Measurements from ENCODE around the gene NLGN2.

Gene NLGN2

DNA sequence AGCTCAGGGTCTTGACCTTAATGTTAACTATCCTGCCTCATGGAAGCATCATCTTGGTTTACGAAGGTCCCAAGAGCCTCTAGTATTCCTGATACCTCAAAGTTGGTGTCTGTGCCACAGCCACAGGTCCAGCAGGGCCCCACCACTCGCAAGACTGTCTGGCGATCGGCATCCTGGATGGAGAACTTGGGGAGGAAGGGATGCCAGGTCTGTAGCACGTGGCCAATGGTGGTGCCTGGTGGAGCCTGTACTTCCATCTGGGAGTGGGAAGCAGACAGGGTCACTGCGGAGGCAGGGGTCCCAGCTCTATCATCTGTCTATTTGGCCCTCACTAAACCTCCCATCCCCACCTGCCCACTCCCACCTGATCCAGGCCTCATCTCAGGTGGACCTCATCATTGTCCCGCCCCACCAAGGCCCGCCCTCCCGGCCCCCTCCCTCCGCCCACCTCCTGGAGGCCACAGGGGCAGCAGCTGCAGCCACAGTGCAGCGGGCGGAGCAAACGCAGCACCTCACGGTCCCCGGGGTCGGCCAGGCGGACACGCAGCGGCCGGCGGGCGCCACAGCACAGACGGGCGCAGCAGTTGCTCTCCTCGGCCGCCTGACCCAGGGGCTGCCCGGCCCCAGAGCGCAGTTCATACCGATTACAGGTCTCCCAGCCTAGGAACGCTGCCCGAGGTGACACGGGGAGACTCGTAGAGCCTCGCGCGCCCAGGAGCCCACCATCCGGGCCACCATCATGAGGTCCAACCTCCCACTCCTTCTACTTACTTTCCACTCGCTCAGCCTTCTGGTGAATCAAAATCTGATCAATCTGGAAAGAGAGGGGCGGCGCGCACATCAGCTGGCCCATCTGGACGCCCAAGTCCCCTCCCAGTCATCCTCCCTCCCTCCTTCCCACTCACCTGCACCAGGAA lies 14.7 kb upstream of the NLGN2 start:
- no peak for DNase-seq

DNA sequence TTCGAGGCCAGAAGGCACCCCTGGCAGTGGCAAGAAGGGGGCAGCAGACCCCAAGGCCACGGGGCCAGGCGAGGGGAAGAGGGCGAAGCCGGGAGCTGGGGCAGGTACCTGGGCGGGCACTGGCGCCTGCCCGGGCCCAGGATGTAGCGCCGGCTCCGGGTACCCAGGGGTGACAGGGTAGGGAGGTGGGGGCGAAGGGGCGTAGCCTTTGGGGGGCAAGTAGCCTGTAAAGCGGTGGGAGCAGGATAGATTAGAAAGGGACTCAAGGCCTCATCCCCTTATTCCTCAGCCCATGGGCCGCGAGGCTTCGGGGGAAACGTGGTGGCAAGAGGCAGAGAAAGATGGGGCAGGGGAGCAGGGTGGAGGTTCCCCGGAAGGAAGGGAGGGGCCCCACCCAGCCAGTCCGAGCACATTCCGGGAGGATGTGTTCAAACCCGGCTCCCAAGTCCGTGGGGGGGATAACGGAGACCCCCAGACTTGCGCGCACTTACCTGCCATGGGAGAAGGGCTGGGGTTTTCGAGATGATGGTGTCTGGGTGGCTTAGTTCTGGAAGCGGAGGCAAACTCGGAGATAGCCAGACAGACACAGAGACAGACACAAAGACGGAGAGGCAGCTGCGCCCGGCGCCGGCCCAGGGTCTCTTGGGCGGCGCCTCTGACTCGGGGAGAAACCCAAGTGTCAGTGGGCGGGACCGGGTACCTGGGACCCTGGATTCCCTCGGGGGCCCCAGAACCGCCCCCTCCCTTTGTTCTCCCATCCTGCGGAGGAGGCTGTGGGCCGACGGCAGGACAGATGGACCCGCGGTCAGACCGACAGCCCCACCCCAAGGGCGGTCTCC lies 13.8 kb upstream of the NLGN2 start:
- DNase-seq, result peak; percentile 68

DNA sequence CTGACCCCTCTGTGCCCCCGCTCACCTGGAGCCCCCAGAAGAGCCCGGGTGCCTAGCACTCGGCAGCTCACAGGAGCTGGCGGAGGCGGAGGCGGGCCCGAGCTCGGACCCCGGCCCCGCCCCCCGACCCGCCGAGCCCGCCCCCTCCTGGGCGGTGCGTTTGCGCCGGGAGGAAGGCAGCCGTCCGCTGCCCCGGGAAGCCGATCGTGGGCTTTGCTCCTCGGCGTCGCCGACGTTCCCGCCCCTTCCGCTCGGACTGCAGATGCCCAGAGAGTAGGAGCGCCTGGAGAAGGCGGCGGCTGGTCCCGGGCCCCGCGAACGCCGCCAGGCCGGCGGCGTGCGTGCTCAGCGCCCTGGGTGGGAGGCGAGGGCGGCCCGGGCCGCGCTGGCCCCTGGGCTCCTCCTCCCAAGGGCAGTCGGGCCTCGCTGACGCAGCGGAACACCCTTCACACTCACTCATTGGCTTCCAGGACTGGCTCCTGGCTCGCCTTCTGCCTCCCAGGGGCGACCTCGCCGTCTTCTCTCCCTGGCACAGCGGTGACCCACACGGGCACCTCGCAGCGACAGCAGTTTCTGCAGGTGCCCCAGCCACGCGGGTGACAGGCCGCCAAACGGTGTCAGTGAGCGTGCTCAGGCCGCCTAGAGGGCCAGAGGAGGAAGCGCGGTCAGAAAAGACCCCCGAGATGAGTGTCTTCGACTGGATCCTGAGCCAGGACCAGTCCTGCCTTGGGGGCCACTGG lies 13.0 kb upstream of the NLGN2 start, which contains the start of gene PLSCR3:
Gene PLSCR3 (minus strand): TSS at position 74 of the 740 bp plus-strand sequence. CDS start 415 bp downstream, outside the sequence.
- DNase-seq, result peak; percentile 81

DNA sequence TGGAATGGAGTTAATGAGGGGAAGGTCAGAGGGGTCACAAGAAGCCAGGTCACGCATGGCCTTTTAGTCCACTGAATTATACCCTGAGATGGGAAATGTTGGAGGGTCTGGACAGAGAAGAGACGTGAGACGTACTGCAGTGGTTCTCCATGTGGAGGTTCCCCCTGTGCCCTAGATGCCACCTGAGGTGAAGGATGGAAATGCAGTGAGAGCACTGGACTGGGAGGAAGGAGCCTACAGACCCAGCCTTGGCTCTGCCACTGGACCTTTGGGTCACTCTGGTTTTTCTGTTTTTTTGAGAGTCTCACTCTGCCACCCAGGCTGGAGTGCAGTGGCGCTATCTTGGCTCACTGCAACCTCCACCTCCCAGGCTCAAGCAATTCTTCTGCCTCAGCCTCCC lies 11.5 kb upstream of the NLGN2 start:
- no peak for DNase-seq

DNA sequence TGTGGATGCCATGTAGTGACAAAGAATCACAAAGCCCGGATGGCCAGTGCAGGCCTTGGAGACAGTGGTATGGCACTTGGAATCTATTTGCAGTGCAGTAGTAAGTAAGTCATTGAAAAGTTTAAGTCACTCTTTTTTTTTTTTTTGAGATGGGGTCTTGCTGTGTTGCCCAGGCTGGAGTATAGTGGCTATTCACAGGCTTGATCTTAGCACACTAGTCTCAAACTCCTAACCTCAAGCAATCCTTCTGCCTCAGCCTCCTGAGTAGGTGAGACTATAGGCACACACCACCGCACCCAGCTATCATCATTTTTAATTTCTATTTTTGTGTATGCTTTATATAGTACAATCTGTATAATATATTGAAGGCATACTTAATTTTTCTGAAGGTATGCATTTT lies 9.0 kb upstream of the NLGN2 start:
- no peak for DNase-seq

DNA sequence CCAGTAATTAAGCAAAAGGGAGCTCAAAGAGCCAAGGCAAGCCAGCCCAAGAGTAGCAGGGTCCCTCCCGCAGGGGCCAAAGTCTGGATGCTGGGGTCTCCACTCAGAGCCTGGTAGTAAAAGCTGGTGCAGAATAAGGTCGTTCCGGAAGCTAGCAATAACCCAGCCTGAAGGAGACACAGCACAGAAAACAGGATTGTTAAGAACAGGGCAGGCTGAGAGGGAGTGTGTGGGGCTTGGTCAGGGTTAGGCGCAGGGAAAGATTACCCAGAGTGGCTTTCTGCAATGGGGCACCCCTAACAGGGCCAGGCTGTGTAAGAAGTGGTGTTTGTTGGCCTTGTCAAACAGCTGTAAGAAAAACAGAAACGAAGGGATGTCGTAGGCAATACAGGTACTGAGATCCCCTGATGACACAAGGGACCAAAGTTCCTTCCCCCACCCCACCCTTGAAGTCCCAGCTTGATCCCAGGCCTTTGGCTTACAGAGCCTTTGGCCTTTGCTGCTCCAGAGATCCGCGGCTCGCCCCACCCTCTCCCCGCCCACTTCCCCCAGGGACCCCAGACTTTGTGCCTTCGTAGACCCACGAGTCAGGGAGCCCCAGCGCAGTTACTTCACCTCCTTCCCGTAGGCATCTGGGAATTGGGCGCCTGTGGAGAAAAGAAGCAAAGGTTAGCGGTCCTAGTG lies 4.5 kb upstream of the NLGN2 start:
- DNase-seq, result peak; percentile 25

DNA sequence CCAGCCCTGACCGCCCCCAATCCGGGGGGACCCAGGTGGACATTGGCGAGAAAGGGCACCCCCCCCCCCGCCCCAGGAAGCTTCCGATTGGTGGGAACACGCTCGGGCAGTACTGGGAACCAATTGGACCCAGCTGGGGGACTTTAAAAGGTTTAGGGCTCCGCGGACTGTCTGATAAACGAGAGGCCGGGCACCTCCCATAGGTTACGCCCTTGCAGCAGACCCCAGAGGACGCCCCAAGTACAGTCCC lies 4.0 kb upstream of the NLGN2 start:
- DNase-seq, result no peak

DNA sequence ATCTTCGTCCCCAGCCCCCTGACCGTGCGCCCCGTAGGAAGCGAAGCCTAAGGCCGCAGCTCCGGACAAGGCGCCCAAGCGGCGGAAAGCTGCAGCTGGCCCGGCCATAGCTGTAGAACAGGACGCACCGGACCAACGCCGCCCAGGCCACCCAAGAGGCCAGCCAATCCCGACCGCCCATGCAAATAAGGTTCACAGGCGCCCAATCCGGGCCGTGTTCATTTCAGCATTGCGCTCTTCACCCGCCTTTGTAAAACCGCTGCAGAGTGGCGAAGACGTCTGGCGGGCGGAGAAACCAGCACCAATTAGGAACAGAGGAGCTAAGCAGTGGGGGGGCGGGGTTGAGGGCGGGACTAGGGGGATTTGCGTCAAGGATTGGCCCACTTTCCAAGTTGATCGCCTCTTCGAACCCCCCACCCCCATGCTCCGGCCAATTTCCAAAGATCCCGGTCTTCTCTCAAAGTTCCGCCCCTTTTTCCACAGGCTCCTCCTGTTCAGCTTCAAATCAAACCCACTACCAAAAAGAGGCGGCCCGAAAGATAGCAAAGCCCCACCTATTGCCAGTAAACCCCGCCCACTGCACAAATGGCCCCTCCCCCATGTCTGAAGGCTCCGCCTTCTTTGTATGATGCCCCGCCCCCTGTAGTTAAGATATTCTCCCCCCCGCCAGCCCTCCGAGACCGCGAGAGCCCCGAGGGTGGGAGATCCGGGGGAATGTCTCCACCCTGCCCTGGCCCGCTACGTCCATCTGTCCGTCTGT lies 3.5 kb upstream of the NLGN2 start, which contains the start of gene TMEM256:
Gene TMEM256 (minus strand): TSS at position 121 of the 760 bp plus-strand sequence. CDS start 13 bp downstream, at position 108.
- DNase-seq, result peak; percentile 96

DNA sequence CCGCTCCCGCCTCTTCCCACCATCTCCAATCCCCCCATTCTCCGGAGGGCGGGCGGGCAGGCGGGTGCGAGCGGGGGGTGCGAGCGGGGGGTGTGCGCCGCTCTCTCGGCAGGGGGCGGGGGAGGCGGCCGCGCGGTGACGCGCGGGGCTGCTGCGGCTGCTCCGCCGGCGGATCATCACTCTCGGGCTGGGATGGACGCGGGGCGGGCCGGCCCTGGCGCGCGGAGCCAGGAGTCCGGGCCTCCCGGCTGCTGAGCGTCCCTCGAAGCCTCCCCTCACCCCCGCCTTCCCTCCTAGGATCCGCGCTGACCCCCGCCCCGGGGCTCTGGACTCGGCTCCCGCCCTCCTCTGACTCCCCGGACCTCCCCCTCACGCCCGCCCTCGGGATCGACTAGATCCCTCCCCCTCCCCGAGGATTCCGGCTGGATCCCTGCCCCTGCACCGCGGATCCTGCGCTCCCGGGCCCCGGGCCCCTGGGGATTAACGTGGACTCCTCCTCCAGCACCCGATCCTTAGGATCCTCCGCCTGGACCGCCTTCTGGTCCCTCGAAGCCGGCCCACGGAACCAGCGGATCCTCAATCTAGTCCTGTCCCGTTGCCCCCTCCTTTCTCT lies 2.8 kb upstream of the NLGN2 start:
- DNase-seq, result peak; percentile 70

DNA sequence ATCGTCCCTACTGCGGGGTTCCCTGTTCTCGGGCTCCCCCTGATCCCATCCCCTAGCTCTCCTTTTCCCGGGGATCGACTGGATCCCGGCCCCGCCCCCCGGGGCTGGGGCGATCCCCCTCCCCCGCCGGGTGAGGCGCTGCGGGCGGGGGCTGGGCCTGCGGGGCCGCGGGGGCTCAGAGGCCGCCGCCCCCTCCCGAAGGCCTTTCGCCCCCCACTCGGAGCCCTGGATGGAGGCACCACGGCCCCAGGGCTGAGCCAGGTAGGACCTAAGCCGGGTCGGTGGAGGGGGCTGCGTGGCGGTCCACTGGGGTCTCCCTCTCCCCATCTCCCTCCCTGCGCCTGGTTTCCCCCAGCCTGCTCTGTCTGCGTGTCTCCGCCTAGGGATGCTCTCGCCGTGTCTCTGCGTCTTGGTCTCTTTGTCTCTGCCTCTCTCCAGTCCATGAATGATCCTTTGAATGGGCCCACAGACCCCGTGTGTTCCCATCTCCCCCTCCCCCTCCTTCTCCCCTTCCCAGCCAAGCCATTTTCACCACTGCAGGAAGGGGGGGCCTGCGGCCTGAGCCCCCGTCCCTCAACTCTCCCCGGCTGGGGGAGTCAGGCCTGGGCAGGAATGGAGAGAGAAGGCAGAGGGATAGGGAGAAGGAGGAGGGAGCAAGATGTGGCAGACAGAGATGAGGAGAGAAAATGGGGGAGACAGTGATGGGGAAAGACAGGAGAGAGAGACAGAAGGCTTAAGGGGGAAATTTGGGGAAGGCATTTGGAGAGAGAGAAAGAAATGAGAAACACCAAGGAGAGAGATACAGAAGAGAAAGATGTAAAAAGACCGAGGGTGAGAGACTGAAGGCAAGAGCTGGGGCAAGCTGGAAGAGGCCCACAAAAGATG lies 2.1 kb upstream of the NLGN2 start:
- no peak for DNase-seq

DNA sequence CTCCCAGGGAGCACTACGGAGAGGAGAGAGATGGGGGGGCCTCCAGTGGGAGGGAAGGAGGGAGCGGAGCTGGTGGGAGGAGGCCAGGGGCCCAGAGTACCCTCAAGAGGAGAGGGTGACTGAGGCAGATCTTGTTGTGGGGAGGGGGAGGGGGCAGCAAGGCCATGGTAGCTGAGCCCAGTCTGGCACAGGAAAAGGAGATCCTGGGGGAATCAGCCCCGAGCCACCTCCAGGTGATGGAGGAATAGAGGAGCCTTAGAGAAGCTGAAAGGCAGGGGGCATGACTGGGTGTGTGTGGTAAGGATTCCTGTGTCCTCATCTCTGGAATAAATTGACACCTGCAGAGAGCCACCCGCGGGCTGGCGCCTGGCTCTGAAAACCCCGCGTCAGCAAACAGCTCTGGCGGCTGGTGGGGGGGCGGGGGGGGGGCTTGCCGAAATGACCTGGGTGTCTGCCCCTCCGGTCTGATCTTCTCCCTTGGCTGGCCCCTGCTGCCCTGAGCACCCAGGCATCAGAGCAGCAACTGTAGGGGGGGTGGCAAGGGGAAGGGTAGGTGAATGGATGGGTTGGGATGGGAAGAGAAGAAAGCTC lies 1.3 kb upstream of the NLGN2 start:
- DNase-seq, result no peak

DNA sequence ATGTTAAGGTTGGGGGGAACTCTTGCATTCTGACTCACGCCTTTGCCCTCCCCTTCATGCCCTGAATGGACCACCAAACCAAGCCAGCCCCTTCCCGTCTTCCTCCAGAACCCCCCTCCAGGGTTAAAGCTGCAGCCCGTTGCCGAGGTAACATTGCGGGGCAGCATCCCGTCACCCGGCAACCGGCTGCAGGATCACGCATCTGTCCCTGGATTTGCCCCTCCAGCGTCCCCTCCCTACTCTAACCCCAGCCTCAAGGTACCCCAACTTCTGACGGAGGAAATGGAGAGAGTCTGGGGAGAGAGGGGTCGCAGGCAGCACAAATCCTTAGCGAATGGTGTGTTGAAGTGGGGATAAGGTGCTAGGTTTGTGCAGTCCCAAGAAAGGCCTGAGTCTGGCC lies 563 bp upstream of the NLGN2 start:
- no peak for DNase-seq

DNA sequence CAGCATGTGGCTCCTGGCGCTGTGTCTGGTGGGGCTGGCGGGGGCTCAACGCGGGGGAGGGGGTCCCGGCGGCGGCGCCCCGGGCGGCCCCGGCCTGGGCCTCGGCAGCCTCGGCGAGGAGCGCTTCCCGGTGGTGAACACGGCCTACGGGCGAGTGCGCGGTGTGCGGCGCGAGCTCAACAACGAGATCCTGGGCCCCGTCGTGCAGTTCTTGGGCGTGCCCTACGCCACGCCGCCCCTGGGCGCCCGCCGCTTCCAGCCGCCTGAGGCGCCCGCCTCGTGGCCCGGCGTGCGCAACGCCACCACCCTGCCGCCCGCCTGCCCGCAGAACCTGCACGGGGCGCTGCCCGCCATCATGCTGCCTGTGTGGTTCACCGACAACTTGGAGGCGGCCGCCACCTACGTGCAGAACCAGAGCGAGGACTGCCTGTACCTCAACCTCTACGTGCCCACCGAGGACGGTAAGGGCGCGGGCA lies 645 bp downstream of the NLGN2 start:
- no peak for DNase-seq

DNA sequence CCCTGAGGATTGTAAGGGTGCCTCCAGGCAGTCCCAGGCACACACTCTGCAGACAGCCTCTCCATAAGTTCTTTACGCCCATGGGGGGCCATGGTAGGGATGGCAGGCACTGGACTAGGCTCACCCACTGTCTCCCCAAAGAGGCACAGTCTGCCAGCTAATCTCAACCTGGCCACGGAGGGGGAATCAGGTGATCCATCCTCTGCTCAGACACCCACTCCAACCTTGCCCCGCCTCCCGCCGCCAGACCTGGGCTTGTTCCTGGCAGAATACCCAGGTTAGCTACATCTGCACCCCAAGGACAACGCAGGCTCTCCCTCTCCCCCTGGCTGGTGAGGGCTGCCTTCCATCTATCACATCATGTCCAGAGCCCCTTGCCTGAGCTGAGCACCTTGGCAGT lies 1.2 kb downstream of the NLGN2 start:
- DNase-seq, result no peak

DNA sequence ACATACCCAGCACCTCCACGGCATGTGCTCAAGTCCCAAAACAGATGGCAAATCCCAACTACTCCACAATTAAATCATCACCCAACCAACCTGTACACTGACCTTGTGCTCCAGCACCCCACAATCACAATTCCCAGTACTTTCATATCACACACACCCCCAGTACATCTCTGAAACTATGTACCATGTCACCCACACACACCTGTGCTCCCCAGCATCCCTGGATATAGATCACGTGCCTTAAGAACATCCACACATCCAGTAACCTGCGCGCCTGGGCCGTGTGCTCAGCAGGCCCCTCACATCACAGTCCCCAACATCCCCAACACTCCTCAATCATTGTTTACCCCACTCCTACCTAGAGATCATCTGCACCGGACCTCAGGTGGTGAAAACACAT lies 2.1 kb downstream of the NLGN2 start:
- DNase-seq, result no peak

DNA sequence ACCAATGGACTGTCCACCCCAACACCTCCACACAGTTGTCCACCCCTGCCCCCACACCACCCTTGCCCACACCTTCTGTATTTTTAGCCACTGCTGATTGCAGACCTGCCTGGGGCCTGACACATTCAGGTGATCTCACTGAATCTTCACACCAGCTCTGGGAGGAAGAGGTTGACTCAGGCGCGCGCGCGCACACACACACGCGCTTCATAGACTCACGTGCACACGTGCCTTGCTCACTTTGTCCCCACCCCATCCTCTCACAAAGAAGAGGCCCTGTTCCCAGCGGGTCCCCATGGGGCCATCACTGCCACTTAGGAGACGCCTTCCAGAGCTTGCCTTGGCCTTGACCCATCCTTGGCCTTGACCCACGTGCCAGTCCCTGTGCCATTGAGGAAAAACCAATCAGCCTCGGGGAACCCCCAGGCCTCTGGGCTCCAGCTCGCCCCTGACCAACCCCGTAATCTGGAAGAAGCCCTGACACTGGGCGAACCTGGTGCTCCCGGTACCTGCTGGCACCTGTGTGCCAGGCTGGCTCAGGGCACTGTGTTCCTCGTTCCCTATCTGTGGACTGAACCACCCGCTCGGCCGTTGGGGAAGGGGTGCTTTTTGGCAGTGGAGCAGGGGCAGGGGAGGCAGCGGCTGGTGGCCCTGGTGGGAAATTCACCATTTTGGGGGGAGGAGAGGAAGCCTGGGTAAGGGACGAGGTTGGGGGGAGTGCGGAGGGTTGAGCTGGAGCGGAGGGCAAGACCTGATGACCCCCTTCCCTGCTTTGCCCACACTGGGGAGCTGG lies 3.2 kb downstream of the NLGN2 start:
- DNase-seq, result no peak

DNA sequence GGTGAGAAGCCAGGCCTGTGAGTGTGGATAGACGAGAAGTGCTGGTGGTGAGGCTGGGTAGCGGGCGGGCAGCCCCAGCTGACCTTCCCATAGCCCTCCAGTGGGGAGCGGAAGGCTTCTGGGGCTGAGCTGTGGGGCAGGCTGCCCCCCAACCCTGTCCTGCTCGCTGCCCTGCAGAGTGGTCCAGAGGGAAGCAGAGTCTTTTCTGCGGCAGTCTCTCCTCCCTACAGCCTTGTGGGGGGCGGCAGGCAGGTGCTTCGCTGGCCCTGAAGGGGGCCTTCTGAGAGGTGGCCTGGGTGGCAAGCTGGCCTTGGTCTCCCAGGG lies 3.7 kb downstream of the NLGN2 start:
- no peak for DNase-seq

DNA sequence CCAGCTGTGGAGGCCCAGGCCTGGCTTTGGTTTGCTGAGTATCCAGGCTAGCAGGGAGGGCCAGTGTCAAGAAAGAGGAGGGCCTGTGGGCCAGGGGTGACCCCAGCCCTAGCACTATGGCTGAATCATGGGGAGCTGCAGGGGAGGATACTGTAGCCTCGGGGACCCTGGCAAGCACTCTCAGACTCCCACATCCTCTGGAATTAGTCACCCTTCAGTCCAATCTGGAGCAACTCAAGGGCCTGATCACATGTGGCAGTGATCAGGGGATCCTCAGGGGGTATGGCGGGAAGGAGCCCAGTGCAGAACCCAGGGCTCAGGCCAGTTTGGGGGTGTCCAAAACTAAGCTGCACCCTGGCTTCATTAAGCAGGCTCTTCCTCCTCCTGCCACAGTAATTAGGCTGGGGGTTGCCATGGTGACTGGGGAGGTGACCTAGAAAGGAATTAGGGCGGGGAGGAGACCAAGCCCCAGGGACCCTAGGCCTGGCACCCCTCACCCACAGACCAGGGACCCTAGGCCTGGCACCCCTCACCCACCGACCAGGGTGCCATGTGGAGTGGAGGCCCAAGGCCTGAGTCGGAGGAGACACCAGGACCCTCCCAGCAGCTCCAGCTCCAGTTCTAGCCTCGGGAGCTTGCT lies 5.8 kb downstream of the NLGN2 start:
- no peak for DNase-seq

DNA sequence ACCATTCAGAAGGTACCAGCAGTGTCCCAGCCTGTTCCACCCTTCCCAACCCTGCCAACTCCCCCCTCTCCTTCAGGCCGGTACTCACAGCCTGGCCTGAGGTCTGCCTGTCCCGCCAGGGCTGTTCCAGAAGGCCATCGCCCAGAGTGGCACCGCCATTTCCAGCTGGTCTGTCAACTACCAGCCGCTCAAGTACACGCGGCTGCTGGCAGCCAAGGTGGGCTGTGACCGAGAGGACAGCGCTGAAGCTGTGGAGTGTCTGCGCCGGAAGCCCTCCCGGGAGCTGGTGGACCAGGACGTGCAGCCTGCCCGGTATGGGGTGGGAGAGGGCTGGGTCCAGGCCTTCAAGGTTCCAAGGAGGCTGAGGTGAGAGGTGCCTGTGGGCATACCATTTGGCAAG lies 7.2 kb downstream of the NLGN2 start:
- no peak for DNase-seq
